ENCODE measurements around the gene ZFP3. TPM values are rescaled to one million over a fixed set of nuclear protein-coding genes. Genes with fewer than 3 reads are reported as not detected.

Gene ZFP3
- total and polyA plus RNA-seq, 2 donors (not counting 3 experiments of a cell fraction or from before 2014, with no cell fraction given), result 1.7 TPM

DNA sequence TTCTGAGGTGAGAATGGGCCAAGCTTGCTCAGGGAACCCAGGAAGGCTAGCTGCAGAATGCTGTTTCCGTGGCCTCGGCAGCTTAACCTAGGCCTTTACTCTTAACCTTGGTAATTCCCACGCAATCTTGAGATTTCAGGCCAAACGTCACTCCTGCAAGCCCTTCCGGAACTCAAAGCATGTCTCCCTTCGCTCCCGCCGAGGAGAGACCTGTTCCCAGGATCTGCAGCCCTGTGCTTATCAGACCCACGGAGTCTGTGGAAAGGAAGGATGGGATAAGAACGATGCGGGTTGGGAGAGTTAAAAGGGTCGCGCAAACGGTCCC is 524 bp upstream of the ZFP3 start:
- no peak for FAIRE-seq

DNA sequence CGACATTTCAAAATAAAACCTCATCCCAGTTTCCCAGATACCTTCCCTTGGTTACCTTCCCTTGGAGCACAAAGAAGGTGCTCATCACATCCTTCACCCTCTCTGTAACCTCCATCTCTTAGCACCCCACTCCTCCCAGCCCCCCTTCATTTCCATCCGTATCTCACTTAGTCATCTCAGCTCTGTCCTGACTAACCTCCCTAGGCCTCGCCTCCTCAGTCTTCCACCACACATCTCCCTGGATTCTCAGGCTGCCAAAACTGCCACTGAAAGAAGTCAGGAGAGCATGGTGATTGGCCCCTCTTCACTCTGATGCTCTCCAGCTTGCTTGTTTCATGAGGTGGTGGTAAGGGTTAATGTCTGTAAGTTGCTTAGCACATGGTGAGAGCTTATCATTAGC is 2.3 kb downstream of the ZFP3 start:
- DNase-seq (ENCODE audit: low read depth, low spot score) (no peak), FAIRE-seq (no peak)
- dilution Hi-C loops (cut with MboI; ENCODE audit: extremely low pct_ligation_motif_present, low sequenced_read_pairs) (no loop called here), intact Hi-C loops (cut with micrococcal nuclease) (no loop called here)
- H3K9ac ChIP-seq (replicated peaks; ENCODE audit: extremely low read depth, insufficient read depth, low read length), result no peak overlapping the region
- no peaks in the 10 kb centered on the region for H3K9me1 ChIP-seq (replicated peaks; ENCODE audit: control insufficient read depth, extremely low read depth, insufficient read depth, low read length)
- H3K79me2 ChIP-seq (ENCODE audit: control insufficient read depth, insufficient read depth, low read length), result no peaks in the 10 kb centered on the region
- TF ChIP-seq POLR2AphosphoS5 (IDR thresholded peaks at IDR 0.05; ENCODE audit: insufficient read depth, low read depth, low read length), result no peak
- TF ChIP-seq POLR2A (IDR thresholded peaks at IDR 0.05; ENCODE audit: low read depth, low read length), result no peak
- no peak for TF ChIP-seq EZH2 (IDR thresholded peaks at IDR 0.05; ENCODE audit: borderline replicate concordance, low read depth, low read length, severe bottlenecking)
- no peak for TF ChIP-seq JUN (IDR thresholded peaks at IDR 0.05; ENCODE audit: borderline replicate concordance, insufficient read depth, insufficient read length, low read depth)
- no peak for TF ChIP-seq FOS (IDR thresholded peaks at IDR 0.05; ENCODE audit: borderline replicate concordance, insufficient read depth, low read length)
- TF ChIP-seq GATA2 (IDR thresholded peaks at IDR 0.05; ENCODE audit: insufficient read depth, insufficient read length, low read depth, low read length), result no peak
- TF ChIP-seq, protein P1, sequence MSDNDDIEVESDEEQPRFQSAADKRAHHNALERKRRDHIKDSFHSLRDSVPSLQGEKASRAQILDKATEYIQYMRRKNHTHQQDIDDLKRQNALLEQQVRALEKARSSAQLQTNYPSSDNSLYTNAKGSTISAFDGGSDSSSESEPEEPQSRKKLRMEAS (IDR thresholded peaks at IDR 0.05; ENCODE audit: insufficient read depth, insufficient read length), result no peak
- no peak for TF ChIP-seq MYC (IDR thresholded peaks at IDR 0.05; ENCODE audit: low read depth, low read length)
- TF ChIP-seq, protein P2, sequence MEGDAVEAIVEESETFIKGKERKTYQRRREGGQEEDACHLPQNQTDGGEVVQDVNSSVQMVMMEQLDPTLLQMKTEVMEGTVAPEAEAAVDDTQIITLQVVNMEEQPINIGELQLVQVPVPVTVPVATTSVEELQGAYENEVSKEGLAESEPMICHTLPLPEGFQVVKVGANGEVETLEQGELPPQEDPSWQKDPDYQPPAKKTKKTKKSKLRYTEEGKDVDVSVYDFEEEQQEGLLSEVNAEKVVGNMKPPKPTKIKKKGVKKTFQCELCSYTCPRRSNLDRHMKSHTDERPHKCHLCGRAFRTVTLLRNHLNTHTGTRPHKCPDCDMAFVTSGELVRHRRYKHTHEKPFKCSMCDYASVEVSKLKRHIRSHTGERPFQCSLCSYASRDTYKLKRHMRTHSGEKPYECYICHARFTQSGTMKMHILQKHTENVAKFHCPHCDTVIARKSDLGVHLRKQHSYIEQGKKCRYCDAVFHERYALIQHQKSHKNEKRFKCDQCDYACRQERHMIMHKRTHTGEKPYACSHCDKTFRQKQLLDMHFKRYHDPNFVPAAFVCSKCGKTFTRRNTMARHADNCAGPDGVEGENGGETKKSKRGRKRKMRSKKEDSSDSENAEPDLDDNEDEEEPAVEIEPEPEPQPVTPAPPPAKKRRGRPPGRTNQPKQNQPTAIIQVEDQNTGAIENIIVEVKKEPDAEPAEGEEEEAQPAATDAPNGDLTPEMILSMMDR (IDR thresholded peaks at IDR 0.05; ENCODE audit: extremely low read depth in 1 of 2, insufficient read depth in 1 of 2, low read depth in 1 of 2, low read length in 2 of 2), result no peak
- peaks cover 10% of the 10 kb centered on the region for H3K4me1 ChIP-seq (ENCODE audit: control insufficient read depth, extremely low read depth, insufficient read depth, low read length)
- no peak overlapping the region for H3K4me3 ChIP-seq (replicated peaks in 1 of 3; ENCODE audit: insufficient read depth in 1 of 3, low read depth in 1 of 3, low read length in 3 of 3)
- POLR2A ChIA-PET, result no interaction called here
- CTCF ChIA-PET, result no interaction called here
- no peaks in the 10 kb centered on the region for H3K9me3 ChIP-seq (replicated peaks; ENCODE audit: control insufficient read depth, insufficient read depth, low read length)
- H3K36me3 ChIP-seq (ENCODE audit: control insufficient read depth in 2 of 2, extremely low read depth in 1 of 2, insufficient read depth in 2 of 2, low read length in 2 of 2), result no peaks in the 10 kb centered on the region
- H4K20me1 ChIP-seq (replicated peaks; ENCODE audit: control insufficient read depth, extremely low read depth, insufficient read depth, low read length), result no peaks in the 10 kb centered on the region
- H3K27ac ChIP-seq (ENCODE audit: insufficient read depth, low read depth, low read length), result no peak overlapping the region
- no peaks in the 10 kb centered on the region for H3K27me3 ChIP-seq (ENCODE audit: control insufficient read depth in 2 of 2, insufficient read depth in 2 of 2, low read length in 2 of 2)
- no peak overlapping the region for H2AFZ ChIP-seq (ENCODE audit: low read depth, low read length)
- BruUV-seq (replicated peaks), result no TSS peak
- no peak overlapping the region for H3K4me2 ChIP-seq (ENCODE audit: insufficient read depth, low read length)

More for the DNA sequence above, 524 bp upstream of the ZFP3 start:
- no peaks in the 10 kb centered on the region for H3K27me3 ChIP-seq (ENCODE audit: control insufficient read depth in 2 of 2, insufficient read depth in 2 of 2, low read length in 2 of 2)
- no peak overlapping the region for H3K9ac ChIP-seq (replicated peaks; ENCODE audit: extremely low read depth, insufficient read depth, low read length)
- intact Hi-C loops (cut with micrococcal nuclease) (no loop called here), dilution Hi-C loops (cut with MboI; ENCODE audit: extremely low pct_ligation_motif_present, low sequenced_read_pairs) (no loop called here)
- H3K9me3 ChIP-seq (replicated peaks; ENCODE audit: control insufficient read depth, insufficient read depth, low read length), result no peaks in the 10 kb centered on the region
- peak overlapping the region; percentile 65 for H3K4me2 ChIP-seq (ENCODE audit: insufficient read depth, low read length)
- no peak overlapping the region for H3K27ac ChIP-seq (ENCODE audit: insufficient read depth, low read depth, low read length)
- no peaks in the 10 kb centered on the region for H4K20me1 ChIP-seq (replicated peaks; ENCODE audit: control insufficient read depth, extremely low read depth, insufficient read depth, low read length)
- peak overlapping the region; percentile 95 for H2AFZ ChIP-seq (ENCODE audit: low read depth, low read length)
- CTCF ChIA-PET, result no interaction called here
- H3K4me1 ChIP-seq (ENCODE audit: control insufficient read depth, extremely low read depth, insufficient read depth, low read length), result peaks cover 10% of the 10 kb centered on the region
- H3K79me2 ChIP-seq (ENCODE audit: control insufficient read depth, insufficient read depth, low read length), result no peaks in the 10 kb centered on the region
- no peaks in the 10 kb centered on the region for H3K9me1 ChIP-seq (replicated peaks; ENCODE audit: control insufficient read depth, extremely low read depth, insufficient read depth, low read length)
- no peaks in the 10 kb centered on the region for H3K36me3 ChIP-seq (ENCODE audit: control insufficient read depth in 2 of 2, extremely low read depth in 1 of 2, insufficient read depth in 2 of 2, low read length in 2 of 2)
- no peak for DNase-seq (ENCODE audit: low read depth, low spot score)
- POLR2A ChIA-PET, result no interaction called here
- TF ChIP-seq EZH2 (IDR thresholded peaks at IDR 0.05; ENCODE audit: borderline replicate concordance, low read depth, low read length, severe bottlenecking) (peak; percentile 31), POLR2A (IDR thresholded peaks at IDR 0.05; ENCODE audit: low read depth, low read length) (no peak)
- peak overlapping the region; percentile 0 to 58 (median 53) for H3K4me3 ChIP-seq (replicated peaks in 1 of 3; ENCODE audit: insufficient read depth in 1 of 3, low read depth in 1 of 3, low read length in 3 of 3)
- no TSS peak for BruUV-seq (replicated peaks)
